ENCODE measurements around the gene JUP. TPM values are rescaled to one million over a fixed set of nuclear protein-coding genes. Genes with fewer than 3 reads are reported as not detected.

Gene JUP
- total RNA-seq, 2 donors from 2014 or later, result 67.9 to 85.4 TPM

DNA sequence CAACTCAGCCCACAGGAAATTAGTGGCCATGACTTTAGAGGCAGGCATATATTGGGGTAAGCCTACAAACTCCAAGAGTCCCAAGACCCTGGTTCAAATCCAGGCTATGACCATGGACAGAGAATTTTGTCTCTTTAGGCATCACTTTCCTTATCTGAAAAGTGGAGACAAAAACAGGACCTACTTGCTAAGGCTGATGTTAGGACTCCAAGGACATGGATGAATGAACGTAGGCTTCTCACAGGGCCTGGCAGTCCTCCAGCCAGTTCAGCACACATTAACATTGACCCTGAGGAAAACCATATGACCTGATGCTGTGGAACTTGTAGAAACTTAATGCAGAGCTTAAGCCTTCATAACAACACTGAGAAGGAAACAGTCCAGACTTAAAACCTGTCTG lies 27.7 kb upstream of the JUP start:
- 17% methylated on average over 1 of the region's 1 CpG; no CpG with 5 or more reads in 1 of the 2 donors for WGBS, 2 donors
- Histone ChIP-seq H3K4me3 (no peak overlapping the region), H3K27me3 (no peaks in the 10 kb centered on the region), H3K4me1 (peaks cover 37% of the 10 kb centered on the region), H3K27ac (no peak overlapping the region), H3K36me3 (replicated peaks in 1 of 2; ENCODE audit: insufficient read depth in 1 of 2, low read depth in 2 of 2) (no peaks in the 10 kb centered on the region), H3K9me3 (no peaks in the 10 kb centered on the region)
- TF ChIP-seq, protein P1, sequence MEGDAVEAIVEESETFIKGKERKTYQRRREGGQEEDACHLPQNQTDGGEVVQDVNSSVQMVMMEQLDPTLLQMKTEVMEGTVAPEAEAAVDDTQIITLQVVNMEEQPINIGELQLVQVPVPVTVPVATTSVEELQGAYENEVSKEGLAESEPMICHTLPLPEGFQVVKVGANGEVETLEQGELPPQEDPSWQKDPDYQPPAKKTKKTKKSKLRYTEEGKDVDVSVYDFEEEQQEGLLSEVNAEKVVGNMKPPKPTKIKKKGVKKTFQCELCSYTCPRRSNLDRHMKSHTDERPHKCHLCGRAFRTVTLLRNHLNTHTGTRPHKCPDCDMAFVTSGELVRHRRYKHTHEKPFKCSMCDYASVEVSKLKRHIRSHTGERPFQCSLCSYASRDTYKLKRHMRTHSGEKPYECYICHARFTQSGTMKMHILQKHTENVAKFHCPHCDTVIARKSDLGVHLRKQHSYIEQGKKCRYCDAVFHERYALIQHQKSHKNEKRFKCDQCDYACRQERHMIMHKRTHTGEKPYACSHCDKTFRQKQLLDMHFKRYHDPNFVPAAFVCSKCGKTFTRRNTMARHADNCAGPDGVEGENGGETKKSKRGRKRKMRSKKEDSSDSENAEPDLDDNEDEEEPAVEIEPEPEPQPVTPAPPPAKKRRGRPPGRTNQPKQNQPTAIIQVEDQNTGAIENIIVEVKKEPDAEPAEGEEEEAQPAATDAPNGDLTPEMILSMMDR (IDR thresholded peaks at IDR 0.05), result no peak
- TF ChIP-seq POLR2A (IDR thresholded peaks at IDR 0.05), result no peak
- ATAC-seq (no peak), DNase-seq (no peak)
- intact Hi-C loops (cut with DNase I), result no loop called here

DNA sequence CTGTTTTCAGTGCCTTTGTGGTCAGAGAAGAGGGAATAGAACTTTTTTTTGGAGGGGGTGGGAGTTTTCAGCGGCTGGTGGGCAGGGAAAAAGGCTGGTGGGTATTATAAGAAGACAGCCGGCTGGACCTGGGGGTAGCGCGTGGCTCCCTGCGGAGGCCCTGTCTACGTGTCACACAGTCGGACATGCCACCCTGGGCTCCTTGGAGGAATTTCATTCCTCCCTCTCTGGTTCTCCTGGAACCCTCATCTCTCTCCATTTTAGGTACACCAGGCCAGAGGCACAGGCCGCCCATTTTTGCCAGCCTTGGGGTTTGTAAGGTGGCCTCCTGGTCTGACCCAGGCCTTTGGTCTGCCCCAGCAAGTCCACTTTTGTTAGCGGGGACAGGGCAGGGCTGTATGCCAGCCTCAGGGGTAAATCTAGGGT lies 27.2 kb upstream of the JUP start:
- intact Hi-C loops (cut with DNase I), result no loop called here
- DNase-seq, result no peak

DNA sequence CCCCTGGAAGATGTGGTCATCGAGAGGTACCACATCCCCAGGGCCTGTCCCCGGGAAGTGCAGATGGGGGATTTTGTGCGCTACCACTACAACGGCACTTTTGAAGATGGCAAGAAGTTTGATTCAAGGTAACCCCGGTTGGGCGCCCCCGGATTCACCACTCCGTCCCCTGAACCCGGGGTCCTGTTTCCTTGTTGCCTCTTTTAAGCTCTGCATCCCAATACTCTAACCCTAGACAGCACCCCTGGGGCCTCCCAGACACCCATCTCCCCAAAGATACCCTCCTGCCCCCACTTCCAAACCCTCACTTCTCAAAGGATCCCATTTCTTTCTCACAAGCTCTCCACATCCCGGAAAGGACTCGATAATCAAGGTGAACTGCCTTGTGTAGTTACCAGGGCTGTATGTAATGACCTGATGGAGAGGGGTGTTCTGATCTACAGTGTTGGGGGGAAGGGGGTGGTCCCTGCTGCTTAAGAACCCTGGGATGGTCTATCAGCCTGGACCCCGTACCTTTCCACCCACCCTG lies 26.7 kb upstream of the JUP start:
- H3K27ac ChIP-seq, result peak overlapping the region in 1 of 4 donors; percentile 80
- TF ChIP-seq, protein P1 (IDR thresholded peaks at IDR 0.05), result no peak
- no peak for TF ChIP-seq POLR2A (IDR thresholded peaks at IDR 0.05)
- H3K4me1 ChIP-seq, result peaks cover 37% of the 10 kb centered on the region
- ATAC-seq, result no peak
- H3K27me3 ChIP-seq, result no peaks in the 10 kb centered on the region
- H3K36me3 ChIP-seq (replicated peaks in 1 of 2; ENCODE audit: insufficient read depth in 1 of 2, low read depth in 2 of 2), result no peaks in the 10 kb centered on the region
- 34 to 44% methylated on average over 11 to 12 of the region's 12 CpGs for WGBS, 2 donors
- intact Hi-C loops (cut with DNase I), result no loop called here
- no peaks in the 10 kb centered on the region for H3K9me3 ChIP-seq
- DNase-seq, result no peak
- no peak overlapping the region for H3K4me3 ChIP-seq

More for the DNA sequence above, 27.2 kb upstream of the JUP start:
- ATAC-seq, result no peak
- Histone ChIP-seq H3K27me3 (no peaks in the 10 kb centered on the region), H3K4me1 (peaks cover 37% of the 10 kb centered on the region), H3K4me3 (no peak overlapping the region), H3K36me3 (replicated peaks in 1 of 2; ENCODE audit: insufficient read depth in 1 of 2, low read depth in 2 of 2) (no peaks in the 10 kb centered on the region), H3K27ac (no peak overlapping the region), H3K9me3 (no peaks in the 10 kb centered on the region)
- WGBS, 2 donors, result 85 to 90% methylated on average over 9 of the region's 9 CpGs
- TF ChIP-seq, protein P1 (IDR thresholded peaks at IDR 0.05), result no peak
- TF ChIP-seq POLR2A (IDR thresholded peaks at IDR 0.05), result no peak

DNA sequence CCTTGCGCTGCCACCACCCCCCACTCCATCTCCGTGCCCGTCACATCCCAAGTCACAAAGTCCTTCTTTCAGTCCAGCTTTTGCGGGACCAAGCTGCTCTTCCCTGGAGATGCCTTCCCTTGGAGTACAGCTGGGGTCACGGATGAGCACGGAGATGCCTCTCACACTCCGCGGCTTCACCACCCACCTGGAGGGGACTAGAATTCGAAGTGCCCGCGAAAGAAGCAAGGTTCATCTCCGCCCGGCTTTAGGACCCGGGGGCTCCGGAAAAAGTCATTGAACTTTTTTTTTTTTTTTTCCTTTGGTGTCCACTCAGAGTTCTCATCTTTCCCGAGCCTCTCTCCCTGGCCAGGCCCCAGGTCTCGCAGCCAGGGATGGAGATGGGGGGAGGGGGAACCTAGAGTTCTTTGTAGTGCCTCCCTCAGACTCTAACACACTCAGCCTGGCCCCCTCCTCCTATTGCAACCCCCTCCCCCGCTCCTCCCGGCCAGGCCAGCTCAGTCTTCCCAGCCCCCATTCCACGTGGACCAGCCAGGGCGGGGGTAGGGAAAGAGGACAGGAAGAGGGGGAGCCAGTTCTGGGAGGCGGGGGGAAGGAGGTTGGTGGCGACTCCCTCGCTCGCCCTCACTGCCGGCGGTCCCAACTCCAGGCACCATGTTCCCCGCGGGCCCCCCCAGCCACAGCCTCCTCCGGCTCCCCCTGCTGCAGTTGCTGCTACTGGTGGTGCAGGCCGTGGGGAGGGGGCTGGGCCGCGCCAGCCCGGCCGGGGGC lies 26.1 kb upstream of the JUP start, which contains the start of gene FKBP10:
TSS of gene FKBP10 (plus strand) at position 624 of the 771 bp plus-strand sequence. CDS start at position 655, 31 bp downstream.
- Histone ChIP-seq H3K4me1 (peaks cover 37% of the 10 kb centered on the region), H3K27ac (peak within 1 kb of the TSS; percentile 53 to 80 (median 76)), H3K27me3 (no peaks in the 10 kb centered on the region), H3K4me3 (peak within 1 kb of the TSS; percentile 13 to 49), H3K36me3 (replicated peaks in 1 of 2; ENCODE audit: insufficient read depth in 1 of 2, low read depth in 2 of 2) (no peaks in the 10 kb centered on the region), H3K9me3 (no peaks in the 10 kb centered on the region)
- TF ChIP-seq POLR2A (IDR thresholded peaks at IDR 0.05), result no peak
- TF ChIP-seq, protein P1 (IDR thresholded peaks at IDR 0.05), result no peak
- DNase-seq (peak; percentile 43 to 73 (median 62)), ATAC-seq (peak; percentile 22)
- intact Hi-C loops (cut with DNase I), result no loop called here
- 2 to 6% methylated on average over 17 to 35 of the region's 35 CpGs for WGBS, 2 donors

Data from body of pancreas (tissue), 4 donors.